OCI-LY7 (cell line): ENCODE data around the gene RARB. TPM values are rescaled to one million over a fixed set of nuclear protein-coding genes. Genes with fewer than 3 reads are reported as not detected.

Source experiments
- BruUV-seq: library from RNA; stranded (reverse); fragments of 400-500 nt; replicated peaks from 2 replicates; lab custom pipeline; 2021; lab: Mats Ljungman, UMichigan
- CTCF ChIA-PET: fragments of 300-600 bp; sonication (Branson Sonifier 250); formaldehyde crosslinking; loops from one replicate; lab custom pipeline; 2022; ENCODE audit warnings: antibody characterized with exemption; ENCODE audit not compliant: unreplicated experiment; lab: Charles Lee
- POLR2A ChIA-PET: fragments of 300-600 bp; sonication (Branson Sonifier 250); formaldehyde crosslinking; loops from one replicate; lab custom pipeline; 2022; ENCODE audit warnings: antibody characterized with exemption; lab: Charles Lee
- DNase-seq: peaks from one replicate; pipeline ENCODE4 v3.0.0-alpha.2; 2015; ENCODE audit warnings: low spot score
- H2AFZ ChIP-seq: fragments of 200-600 bp; sonication (generic), shearing (Covaris generic); 2 replicates; pipeline ENCODE4 v1.6.1; 2014; ENCODE audit warnings: mild to moderate bottlenecking, antibody characterized with exemption, low read length, moderate library complexity
- H3K27ac ChIP-seq: fragments of 200-600 bp; sonication (generic); 2 replicates; pipeline ENCODE4 v1.5.1; 2014; ENCODE audit warnings: mixed run types, low read depth, mild to moderate bottlenecking, moderate library complexity, low read length, inconsistent platforms; ENCODE audit not compliant: poor library complexity, severe bottlenecking
- H3K36me3 ChIP-seq: fragments of 200-600 bp; sonication (generic); 2 replicates; pipeline ENCODE4 v1.6.1; 2014; ENCODE audit warnings: mild to moderate bottlenecking, antibody characterized with exemption, low read length, moderate library complexity, mixed read lengths; ENCODE audit not compliant: insufficient read depth
- H3K4me1 ChIP-seq: fragments of 200-600 bp; sonication (generic); 2 replicates; pipeline ENCODE4 v1.5.1; 2014; ENCODE audit warnings: mild to moderate bottlenecking, low read length; ENCODE audit not compliant: insufficient read depth, poor library complexity, severe bottlenecking
- H3K4me2 ChIP-seq: fragments of 200-600 bp; sonication (generic); 2 replicates; pipeline ENCODE4 v1.6.1; 2014; ENCODE audit warnings: mild to moderate bottlenecking, low read length
- H3K4me3 ChIP-seq: fragments of 200-600 bp; sonication (generic); 2 replicates; pipeline ENCODE4 v1.5.1; 2014; ENCODE audit warnings: mild to moderate bottlenecking, low read depth, low read length; ENCODE audit not compliant: poor library complexity, severe bottlenecking
- H3K79me2 ChIP-seq: fragments of 200-600 bp; sonication (generic); 2 replicates; pipeline ENCODE4 v1.6.1; 2016; ENCODE audit warnings: low read depth, mild to moderate bottlenecking, low read length, moderate library complexity, mixed read lengths; ENCODE audit not compliant: insufficient read depth
- H3K9me2 ChIP-seq: fragments of 200-600 bp; sonication (generic); 2 replicates; pipeline ENCODE4 v1.6.1; 2016; ENCODE audit warnings: mild to moderate bottlenecking, low read length, mixed read lengths; ENCODE audit not compliant: insufficient read depth
- H3K9me3 ChIP-seq: fragments of 200-600 bp; sonication (generic); 2 replicates; pipeline ENCODE4 v1.6.1; 2014; ENCODE audit warnings: mild to moderate bottlenecking, mixed run types, low read length, mixed read lengths
- H4K20me1 ChIP-seq: fragments of 200-600 bp; sonication (generic); 2 replicates; pipeline ENCODE4 v1.6.1; 2014; ENCODE audit warnings: mild to moderate bottlenecking, antibody characterized with exemption, low read length, moderate library complexity, mixed read lengths; ENCODE audit not compliant: insufficient read depth
- EZH2phosphoT487 ChIP-seq: fragments of 200-600 bp; sonication (generic); IDR thresholded peaks from 2 replicates; pipeline ENCODE4 v1.6.1; 2018; ENCODE audit warnings: low read depth, borderline replicate concordance, mild to moderate bottlenecking, mixed run types, antibody characterized with exemption, low read length, moderate library complexity, mixed read lengths
- intact Hi-C: fragments of 100-400 bp; cut with micrococcal nuclease; formaldehyde crosslinking; loops from one replicate; pipeline ENCODE4 v1.10.0; 2022; ENCODE audit not compliant: unreplicated experiment
- total RNA-seq, 2 experiments: library from RNA; depleted of rRNA in 1 of 2; stranded (reverse); fragments of >200 nt in 1 of 2; shearing (Covaris generic) in 1 of 2; gene quantifications; 2 replicates each; pipeline ENCODE4 v1.2.3, GENCODE V29; 2014 to 2022
- TF ChIP-seq, protein P1 (sequence below): fragments of 200-600 bp; sonication (generic); conservative IDR thresholded peaks from 2 replicates; pipeline ENCODE4 v1.5.1; 2014; ENCODE audit warnings: mild to moderate bottlenecking, antibody characterized with exemption, low read length, moderate library complexity, mixed read lengths

The RARB gene
- total RNA-seq, 2 experiments from 2014 or later: not detected

DNA sequence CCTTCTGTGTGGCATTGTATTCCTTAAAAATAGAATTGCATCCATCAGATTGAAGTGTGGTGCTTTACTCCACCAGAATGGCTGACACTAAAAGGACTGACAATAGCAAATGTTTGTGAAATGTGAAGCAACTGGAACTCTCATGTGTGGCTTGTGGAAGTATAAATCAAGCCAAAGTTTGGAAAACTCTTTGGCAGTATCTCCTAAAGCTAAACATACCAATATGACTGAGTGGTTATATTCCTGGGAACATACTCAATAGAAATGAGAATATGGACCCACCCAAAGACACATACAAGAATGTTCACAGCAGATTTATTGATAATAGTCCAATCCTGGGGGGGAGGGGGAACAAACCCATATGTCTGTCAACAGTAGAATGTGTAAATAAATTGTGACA lies 87.1 kb downstream of the RARB start:
- Histone ChIP-seq H3K4me2 (no peak overlapping the region), H4K20me1 (no peaks in the 10 kb centered on the region), H3K4me1 (no peaks in the 10 kb centered on the region), H3K79me2 (no peaks in the 10 kb centered on the region), H3K9me2 (no peaks in the 10 kb centered on the region), H3K4me3 (no peak overlapping the region), H2AFZ (no peak overlapping the region), H3K36me3 (no peaks in the 10 kb centered on the region), H3K27ac (no peak overlapping the region), H3K9me3 (no peaks in the 10 kb centered on the region)
- CTCF ChIA-PET: no interaction called here
- no TSS peak for BruUV-seq
- TF ChIP-seq, protein P1, sequence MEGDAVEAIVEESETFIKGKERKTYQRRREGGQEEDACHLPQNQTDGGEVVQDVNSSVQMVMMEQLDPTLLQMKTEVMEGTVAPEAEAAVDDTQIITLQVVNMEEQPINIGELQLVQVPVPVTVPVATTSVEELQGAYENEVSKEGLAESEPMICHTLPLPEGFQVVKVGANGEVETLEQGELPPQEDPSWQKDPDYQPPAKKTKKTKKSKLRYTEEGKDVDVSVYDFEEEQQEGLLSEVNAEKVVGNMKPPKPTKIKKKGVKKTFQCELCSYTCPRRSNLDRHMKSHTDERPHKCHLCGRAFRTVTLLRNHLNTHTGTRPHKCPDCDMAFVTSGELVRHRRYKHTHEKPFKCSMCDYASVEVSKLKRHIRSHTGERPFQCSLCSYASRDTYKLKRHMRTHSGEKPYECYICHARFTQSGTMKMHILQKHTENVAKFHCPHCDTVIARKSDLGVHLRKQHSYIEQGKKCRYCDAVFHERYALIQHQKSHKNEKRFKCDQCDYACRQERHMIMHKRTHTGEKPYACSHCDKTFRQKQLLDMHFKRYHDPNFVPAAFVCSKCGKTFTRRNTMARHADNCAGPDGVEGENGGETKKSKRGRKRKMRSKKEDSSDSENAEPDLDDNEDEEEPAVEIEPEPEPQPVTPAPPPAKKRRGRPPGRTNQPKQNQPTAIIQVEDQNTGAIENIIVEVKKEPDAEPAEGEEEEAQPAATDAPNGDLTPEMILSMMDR: no peak
- TF ChIP-seq EZH2phosphoT487: no peak
- DNase-seq: no peak
- POLR2A ChIA-PET: no interaction called here
- intact Hi-C loops: no loop called here

- no peak for DNase-seq
- intact Hi-C loops: no loop called here
- ChIA-PET CTCF (no interaction called here), POLR2A (interaction anchor here (0.7 to 0.9 kb wide), 2 partner anchors 12 to 37 kb away, joined by 3 read pairs; no protein-coding TSS in a partner anchor)
- H3K9me2 ChIP-seq: no peaks in the 10 kb centered on the region
- no TSS peak for BruUV-seq
- H3K36me3 ChIP-seq: no peaks in the 10 kb centered on the region
- TF ChIP-seq EZH2phosphoT487: no peak
- TF ChIP-seq, protein P1: no peak
- no peak overlapping the region for H3K27ac ChIP-seq
- H3K4me3 ChIP-seq: no peak overlapping the region
- no peaks in the 10 kb centered on the region for H3K79me2 ChIP-seq
- no peaks in the 10 kb centered on the region for H4K20me1 ChIP-seq
- no peak overlapping the region for H2AFZ ChIP-seq
- no peaks in the 10 kb centered on the region for H3K9me3 ChIP-seq
- H3K4me2 ChIP-seq: no peak overlapping the region
- no peaks in the 10 kb centered on the region for H3K4me1 ChIP-seq
Measured at GRCh38 chr3:25520926-25521559, 93.0 kb downstream of the RARB start.

- H3K4me3 ChIP-seq: no peak overlapping the region
- intact Hi-C loops: no loop called here
- H3K36me3 ChIP-seq: no peaks in the 10 kb centered on the region
- no TSS peak for BruUV-seq
- no peak overlapping the region for H2AFZ ChIP-seq
- no peaks in the 10 kb centered on the region for H3K79me2 ChIP-seq
- H3K4me2 ChIP-seq: no peak overlapping the region
- no peak overlapping the region for H3K27ac ChIP-seq
- CTCF ChIA-PET: no interaction called here
- TF ChIP-seq, protein P1: no peak
- TF ChIP-seq EZH2phosphoT487: no peak
- no peaks in the 10 kb centered on the region for H3K4me1 ChIP-seq
- H4K20me1 ChIP-seq: no peaks in the 10 kb centered on the region
- no peak for DNase-seq
- POLR2A ChIA-PET: interaction anchor here (0.7 to 0.8 kb wide), 2 partner anchors 15 to 394 kb away, joined by 3 to 4 read pairs; no protein-coding TSS in a partner anchor
- H3K9me2 ChIP-seq: no peaks in the 10 kb centered on the region
- no peaks in the 10 kb centered on the region; the same call in 1 of the 2 replicates for H3K9me3 ChIP-seq
Measured at GRCh38 chr3:25527336-25527735, 99.3 kb downstream of the RARB start.
